NB4 (cell line): ENCODE measurements around the gene SNTG2.
"Not testable (repeated sequence)": the region's sequence is repeated elsewhere in the genome, so short reads cannot be mapped to it uniquely, and the experiment has no call there.

Experiments used
- DNase-seq: peaks from one replicate; pipeline ENCODE4 v3.0.0; 2010; ENCODE audit warnings: low read depth
- H3K4me3 ChIP-seq: one replicate; pipeline ENCODE4 v1.5.1; 2011; ENCODE audit warnings: mild to moderate bottlenecking, low read depth, low read length, moderate library complexity
- MYC ChIP-seq: IDR thresholded peaks from 2 replicates; pipeline ENCODE4 v1.6.1; 2011; ENCODE audit warnings: low read depth, low read length
- POLR2A ChIP-seq: IDR thresholded peaks from 2 replicates; pipeline ENCODE4 v1.6.1; 2011; ENCODE audit warnings: mild to moderate bottlenecking; ENCODE audit not compliant: insufficient read length; ENCODE audit errors: extremely low read depth
- TF ChIP-seq, protein P1 (sequence below): IDR thresholded peaks from 2 replicates; pipeline ENCODE4 v1.6.1; 2011; ENCODE audit warnings: low read depth, low read length
- TF ChIP-seq, protein P2 (sequence below): IDR thresholded peaks from one replicate; pipeline ENCODE4 v1.5.1; 2012; ENCODE audit warnings: low read depth, low read length

Gene SNTG2

DNA sequence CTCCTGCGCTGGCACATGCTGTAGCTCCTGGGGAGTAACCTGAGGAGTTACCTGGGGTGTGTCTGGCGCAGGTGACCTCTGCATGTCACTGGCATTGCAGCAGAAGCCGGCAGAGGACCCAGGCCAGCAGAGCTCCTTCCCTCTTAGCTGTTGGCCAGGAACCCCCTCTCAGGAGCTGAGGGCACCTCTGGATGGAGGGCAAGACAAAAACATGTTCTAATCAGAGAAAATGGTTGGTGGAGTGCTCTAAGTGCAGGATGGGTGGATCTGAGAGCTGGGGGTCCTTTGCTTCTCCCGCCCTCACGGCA lies 44.9 kb upstream of the SNTG2 start:
- DNase-seq = no peak
- TF ChIP-seq, protein P1, sequence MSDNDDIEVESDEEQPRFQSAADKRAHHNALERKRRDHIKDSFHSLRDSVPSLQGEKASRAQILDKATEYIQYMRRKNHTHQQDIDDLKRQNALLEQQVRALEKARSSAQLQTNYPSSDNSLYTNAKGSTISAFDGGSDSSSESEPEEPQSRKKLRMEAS = no peak
- TF ChIP-seq MYC (no peak), POLR2A (no peak)
- TF ChIP-seq, protein P2, sequence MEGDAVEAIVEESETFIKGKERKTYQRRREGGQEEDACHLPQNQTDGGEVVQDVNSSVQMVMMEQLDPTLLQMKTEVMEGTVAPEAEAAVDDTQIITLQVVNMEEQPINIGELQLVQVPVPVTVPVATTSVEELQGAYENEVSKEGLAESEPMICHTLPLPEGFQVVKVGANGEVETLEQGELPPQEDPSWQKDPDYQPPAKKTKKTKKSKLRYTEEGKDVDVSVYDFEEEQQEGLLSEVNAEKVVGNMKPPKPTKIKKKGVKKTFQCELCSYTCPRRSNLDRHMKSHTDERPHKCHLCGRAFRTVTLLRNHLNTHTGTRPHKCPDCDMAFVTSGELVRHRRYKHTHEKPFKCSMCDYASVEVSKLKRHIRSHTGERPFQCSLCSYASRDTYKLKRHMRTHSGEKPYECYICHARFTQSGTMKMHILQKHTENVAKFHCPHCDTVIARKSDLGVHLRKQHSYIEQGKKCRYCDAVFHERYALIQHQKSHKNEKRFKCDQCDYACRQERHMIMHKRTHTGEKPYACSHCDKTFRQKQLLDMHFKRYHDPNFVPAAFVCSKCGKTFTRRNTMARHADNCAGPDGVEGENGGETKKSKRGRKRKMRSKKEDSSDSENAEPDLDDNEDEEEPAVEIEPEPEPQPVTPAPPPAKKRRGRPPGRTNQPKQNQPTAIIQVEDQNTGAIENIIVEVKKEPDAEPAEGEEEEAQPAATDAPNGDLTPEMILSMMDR = no peak
- H3K4me3 ChIP-seq = no peak overlapping the region

DNA sequence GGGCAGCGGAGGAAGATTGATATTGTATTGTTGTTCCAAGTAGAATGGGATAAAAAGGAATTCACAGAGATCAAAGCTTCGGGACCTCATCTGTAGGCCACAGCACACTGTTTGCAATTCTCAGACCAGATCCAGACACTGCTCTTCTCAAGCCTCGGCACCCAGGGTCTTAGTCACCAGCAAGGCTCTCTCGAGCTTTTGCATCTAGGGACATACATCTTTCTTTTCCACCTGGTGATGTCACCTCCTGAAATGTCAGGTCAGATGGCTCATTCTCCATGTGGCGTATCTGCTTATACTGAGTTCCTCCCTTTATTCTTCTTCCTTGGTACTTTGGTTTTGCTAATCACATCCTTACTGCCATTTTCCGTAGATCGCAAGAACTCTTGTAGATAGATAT lies 42.9 kb upstream of the SNTG2 start:
- TF ChIP-seq POLR2A = no peak
- TF ChIP-seq, protein P1 = no peak
- no peak for TF ChIP-seq MYC
- TF ChIP-seq, protein P2 = no peak
- H3K4me3 ChIP-seq = no peak overlapping the region
- no peak for DNase-seq

DNA sequence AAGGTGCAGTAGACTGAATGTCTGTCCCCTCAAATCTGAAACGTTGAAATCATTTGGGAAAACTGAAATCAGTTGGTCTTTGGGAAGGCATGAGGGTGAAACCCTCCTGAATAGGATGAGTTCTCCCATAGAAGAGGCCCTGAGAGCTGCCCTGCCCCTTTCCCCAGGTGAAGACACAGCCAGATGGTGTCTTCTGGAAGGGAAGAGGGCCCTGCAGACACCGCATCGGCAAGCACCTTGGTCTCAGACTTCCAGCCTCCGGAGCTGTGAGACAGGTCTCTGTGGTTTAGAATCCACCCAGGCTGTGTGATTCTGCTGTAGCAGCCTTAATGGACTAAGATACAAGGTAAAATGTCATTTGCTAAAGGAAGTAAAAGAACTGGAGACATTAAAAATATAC lies 42.1 kb upstream of the SNTG2 start:
- DNase-seq = no peak
- TF ChIP-seq, protein P2 = no peak
- TF ChIP-seq MYC (no peak), POLR2A (no peak)
- TF ChIP-seq, protein P1 = no peak
- H3K4me3 ChIP-seq = no peak overlapping the region

DNA sequence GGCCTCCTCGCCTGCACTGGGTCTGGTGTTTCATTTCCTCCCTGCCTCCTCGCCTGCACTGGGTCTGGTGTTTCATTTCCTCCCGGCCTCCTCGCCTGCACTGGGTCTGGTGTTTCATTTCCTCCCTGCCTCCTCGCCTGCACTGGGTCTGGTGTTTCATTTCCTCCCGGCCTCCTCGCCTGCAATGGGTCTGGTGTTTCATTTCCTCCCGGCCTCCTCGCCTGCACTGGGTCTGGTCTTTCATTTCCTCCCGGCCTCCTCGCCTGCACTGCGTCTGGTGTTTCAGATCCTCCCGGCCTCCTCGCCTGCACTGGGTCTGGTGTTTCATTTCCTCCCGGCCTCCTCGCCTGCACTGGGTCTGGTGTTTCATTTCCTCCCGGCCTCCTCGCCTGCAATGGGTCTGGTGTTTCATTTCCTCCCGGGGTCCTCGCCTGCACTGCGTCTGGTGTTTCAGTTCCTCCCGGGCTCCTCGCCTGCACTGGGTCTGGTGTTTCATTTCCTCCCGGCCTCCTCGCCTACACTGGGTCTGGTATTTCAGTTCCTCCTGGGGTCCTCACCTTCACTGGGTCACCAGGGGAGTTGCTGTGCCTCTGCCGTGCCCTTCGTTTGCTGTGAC lies 40.8 kb upstream of the SNTG2 start:
- DNase-seq = not testable (repeated sequence)

DNA sequence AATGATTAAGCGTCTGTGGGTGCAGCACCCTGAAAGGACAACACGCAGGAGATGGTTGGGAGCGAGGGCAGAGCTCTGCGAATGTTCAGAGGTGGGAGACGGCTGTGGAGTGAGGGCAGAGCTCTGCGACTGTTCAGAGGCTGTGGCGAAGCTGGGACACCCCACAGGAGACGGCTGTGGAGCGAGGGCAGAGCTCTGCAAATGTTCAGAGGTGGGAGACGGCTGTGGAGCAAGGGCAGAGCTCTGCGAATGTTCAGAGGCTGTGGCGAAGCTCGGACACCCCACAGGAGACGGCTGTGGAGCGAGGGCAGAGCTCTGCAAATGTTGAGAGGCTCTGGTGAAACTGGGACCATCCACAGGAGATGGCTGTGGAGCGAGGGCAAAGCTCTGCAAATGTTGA lies 40.0 kb upstream of the SNTG2 start:
- DNase-seq = no peak
- TF ChIP-seq, protein P2 = no peak
- TF ChIP-seq, protein P1 = no peak
- TF ChIP-seq MYC = no peak
- no peak for TF ChIP-seq POLR2A
- no peak overlapping the region for H3K4me3 ChIP-seq

More for the DNA sequence above, 40.8 kb upstream of the SNTG2 start:
- not testable (repeated sequence) for H3K4me3 ChIP-seq

DNA sequence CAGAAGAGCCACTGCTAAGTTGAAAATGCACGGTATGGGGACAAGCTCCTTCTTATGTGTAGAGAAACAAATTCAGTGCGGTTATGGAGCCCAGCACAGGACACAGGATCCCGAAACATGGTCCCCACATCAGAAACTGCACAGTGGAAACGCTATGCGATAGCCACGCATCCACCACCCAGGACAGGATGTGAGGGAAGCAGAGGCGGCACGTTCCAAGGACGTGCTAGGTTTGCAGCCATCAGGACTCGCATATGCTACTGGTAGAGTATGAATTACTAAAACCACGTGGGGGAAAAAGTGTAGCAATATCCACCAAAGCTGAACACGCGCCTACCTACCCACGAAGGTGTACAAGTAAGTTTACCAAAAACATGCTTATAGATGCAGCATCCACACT lies 34.7 kb upstream of the SNTG2 start:
- TF ChIP-seq, protein P1 = no peak
- no peak for TF ChIP-seq POLR2A
- TF ChIP-seq, protein P2 = no peak
- TF ChIP-seq MYC = no peak
- H3K4me3 ChIP-seq = no peak overlapping the region

More for the DNA sequence above, 34.7 kb upstream of the SNTG2 start:
- no peak for DNase-seq
